ENCODE data around the gene CCDC146.

The CCDC146 gene

DNA sequence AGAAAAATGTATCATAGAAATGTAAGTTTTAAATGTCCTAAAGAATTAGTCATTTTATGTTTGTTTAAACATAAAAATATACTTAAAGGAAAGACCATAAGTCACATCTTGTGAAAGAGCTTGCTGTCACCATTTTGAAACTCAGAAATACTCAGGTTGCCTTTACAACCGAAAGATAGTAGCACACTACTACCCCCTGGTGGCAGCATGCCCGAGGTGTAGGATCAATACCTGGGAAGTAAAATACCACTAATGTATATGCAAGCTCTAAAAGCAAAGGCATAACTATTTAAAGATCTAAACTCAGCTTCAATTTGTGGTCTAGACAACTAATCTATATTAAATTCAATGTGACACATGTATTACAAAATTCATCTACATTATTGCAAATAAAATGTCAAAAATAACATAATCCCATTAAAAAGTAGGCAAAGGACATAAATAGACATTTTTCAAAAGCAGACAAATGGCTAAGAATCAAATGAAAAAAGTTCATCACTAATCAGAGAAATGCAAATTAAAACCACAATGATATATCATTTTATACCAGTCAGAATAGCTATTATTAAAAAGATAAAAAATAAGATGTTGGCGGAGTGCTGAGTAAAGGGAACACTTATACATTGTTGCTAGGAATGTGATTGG lies 124.9 kb downstream of the CCDC146 start:
- no peak for DNase-seq

DNA sequence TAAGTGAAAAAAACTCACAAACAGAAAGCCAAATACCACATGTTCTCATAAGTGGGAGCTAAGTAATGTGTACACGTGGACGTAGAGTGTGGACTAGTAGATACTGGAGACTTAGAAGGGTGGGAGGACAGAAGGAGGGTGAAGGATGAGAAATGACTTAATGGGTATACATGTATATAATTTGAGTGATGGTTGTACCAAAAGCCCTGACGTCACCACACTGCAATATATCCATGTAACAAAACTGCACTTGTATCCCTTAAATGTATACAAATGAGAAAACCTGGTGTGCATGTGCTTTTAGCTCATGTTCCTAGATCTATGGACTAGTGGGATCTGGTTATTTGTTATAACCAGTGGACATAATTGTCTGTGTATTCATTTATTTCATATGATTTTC lies 125.7 kb downstream of the CCDC146 start:
- no peak for DNase-seq

- DNase-seq: no peak
These were observed 130.1 kb downstream of the CCDC146 start for GRCh38 chr7:77252506-77252905.

DNA sequence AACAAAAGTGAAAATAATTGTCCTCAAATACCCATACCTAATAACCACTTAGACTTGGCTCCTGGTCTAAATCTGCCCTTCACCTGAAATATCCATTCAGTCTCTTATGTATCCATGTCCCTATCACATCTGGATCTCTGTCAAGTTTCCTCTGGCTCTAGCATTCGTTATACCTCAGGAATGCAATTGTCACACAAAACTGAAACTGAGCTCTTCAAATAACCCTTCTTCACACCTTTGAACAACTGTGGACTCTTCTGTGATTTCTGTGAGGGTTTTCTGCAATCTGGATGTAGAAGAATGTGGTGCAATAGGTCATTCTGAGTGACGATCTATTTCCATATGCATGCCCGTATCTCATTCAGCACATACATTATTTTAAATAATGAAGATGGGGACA lies 130.7 kb downstream of the CCDC146 start:
- DNase-seq: no peak

GRCh38 chr7:77254429-77254828 lies 132.0 kb downstream of the CCDC146 start:
- no peak for DNase-seq

GRCh38 chr7:77254915-77255314 lies 132.5 kb downstream of the CCDC146 start:
- no peak for DNase-seq

DNA sequence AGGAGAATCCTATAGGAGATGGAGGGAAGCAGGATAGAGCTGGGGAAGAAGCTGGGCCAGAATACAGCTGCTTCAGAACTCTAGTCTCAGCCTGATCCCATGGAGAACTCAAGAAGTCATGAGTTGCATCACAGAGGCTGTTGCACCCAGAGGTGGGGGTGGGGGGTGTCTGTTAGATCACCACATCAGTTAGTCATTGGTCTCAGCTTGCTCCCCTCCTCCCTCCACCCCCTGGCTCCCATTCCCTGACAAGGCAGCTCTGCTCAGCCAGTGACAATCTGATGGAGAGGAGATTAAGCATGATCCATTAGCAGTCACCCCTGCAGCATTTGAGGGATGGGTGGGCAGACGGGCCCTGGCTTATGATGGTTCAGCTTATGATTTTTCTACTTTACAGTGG lies 135.6 kb downstream of the CCDC146 start:
- DNase-seq: no peak

DNA sequence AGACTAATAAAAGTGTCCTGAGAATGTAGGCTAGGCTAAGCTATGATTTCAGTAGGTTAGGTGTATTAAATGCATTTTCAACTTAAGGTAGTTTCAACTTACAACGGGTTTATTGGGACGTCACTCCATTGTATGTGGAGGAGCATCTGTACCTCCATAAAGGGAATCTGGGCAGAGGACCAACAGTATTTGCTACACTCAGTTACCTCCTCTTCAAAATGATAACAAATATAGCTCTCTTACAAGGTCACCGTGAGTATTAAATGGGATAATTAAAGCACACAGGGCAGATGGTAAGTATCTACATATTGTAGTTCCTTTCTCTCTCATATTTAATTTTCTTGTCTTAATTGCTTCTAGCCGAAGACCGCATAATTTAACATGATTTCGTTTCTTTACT lies 136.2 kb downstream of the CCDC146 start:
- no peak for DNase-seq

- DNase-seq: no peak
These were observed 139.9 kb downstream of the CCDC146 start for GRCh38 chr7:77262316-77262715.

- no peak for DNase-seq
These were observed 143.3 kb downstream of the CCDC146 start for GRCh38 chr7:77265666-77266065.

DNA sequence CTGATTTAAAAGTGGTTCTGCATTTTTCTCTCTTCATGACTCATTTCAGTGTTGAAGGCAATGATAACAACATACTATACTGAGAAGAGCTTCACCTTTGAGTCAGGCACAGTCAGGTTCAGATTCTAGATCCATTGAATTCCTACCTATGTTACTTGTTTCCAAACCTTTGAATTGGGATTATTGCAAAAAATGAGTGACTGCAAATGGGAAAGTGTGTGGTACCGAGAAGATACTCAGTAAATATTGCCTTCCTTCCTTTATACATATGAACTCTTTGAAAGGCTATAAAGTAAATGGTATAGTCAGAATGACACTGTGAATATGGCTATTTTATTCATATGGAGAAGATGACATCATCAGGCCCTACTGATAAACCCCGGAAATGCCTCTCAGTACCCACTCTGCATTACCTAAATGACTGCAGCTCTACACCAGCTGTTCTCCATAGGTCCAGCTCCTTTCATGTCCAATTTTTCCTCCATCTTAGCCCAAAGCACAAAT lies 143.9 kb downstream of the CCDC146 start:
- DNase-seq: peak; percentile 70

DNA sequence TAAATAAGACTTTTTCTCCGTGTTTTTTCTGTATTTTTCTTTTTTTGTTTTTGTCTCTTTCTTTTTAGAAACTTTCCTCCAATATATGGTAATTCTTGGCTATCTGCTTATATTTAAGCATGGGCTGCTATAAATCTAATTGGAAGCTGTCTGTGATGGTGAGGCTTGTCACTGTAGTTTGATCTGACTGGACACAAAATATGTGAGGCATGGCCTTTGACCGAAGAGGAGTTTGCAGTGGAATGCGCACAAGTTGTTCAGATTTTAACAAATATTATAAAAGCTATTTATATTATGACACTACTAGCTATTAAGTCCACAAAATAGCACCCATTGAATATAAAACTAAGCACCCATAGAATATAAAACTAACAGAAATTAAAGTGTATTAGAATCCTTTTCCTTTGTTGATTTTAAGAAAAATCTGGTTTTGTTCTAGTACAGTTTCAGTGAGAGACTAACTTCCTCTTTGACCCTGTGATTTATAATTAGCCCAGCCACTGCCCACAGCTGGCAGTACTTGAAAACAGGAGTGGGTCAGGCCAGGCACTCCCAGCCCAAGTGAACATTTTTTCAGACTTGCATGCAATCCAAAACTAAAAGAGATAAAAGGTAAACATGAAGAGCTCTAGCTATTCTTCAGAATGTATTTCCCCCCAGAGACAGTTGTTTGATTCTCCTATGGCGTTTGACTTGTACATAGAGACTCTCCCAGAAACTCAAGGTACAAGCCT lies 147.1 kb downstream of the CCDC146 start:
- DNase-seq: no peak

DNA sequence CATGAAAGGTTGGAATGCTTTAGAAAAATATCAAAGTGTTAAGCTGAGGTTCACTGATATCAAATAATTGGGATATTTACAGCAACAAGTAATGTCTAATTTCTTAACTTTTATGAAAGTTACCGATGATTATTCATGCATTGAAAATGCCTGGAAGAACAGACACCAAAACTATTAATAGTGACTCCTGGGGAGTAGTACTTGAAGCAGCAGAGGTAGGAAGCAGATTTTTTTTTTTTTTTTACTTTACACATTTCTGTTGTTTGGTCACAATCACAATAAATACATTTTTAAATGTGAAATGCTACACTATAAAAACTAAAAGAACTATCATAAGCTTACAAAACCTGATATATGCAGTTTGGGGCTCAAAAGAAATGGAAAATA lies 147.7 kb downstream of the CCDC146 start:
- DNase-seq: no peak

GRCh38 chr7:77271766-77272165 lies 149.4 kb downstream of the CCDC146 start:
- DNase-seq: no peak

DNA sequence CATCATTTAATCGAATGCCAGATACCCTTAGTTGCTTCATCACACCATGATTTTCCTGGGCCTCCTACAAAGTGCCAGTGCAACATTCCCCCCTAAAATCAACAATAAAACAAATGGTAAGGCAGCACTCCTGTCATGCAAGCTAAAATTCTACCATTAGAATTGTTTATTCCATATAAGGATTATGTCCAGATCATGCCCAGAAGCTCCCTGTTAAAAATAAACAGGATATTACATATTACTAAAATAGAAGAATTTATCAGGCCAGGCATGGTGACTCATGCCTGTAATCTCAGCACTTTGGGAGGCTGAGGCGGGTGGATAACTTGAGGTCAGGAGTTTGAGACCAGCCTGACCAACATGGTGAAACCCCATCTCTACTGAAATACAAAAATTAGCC lies 153.2 kb downstream of the CCDC146 start:
- peak; percentile 56 for DNase-seq

DNA sequence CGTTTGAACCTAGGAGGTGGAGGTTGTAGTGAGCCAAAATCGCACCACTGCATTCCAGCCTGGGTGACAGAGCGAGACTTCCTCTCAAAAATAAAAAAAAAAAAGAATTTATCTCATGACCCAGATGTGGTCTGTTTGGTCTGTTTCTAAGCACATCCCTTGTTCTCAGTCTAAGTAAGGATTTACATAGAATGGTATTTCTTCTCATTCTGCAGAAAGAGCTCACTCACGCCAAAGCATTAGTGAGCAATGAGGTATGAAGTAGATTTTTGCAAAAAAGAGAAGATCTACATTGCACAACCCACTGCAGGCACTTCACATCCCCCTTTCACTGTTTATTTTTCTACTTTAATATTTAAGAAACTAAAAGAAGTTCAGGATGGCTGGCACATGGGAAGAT lies 153.7 kb downstream of the CCDC146 start:
- no peak for DNase-seq

GRCh38 chr7:77281780-77282478 lies 159.5 kb downstream of the CCDC146 start:
- DNase-seq: no peak

GRCh38 chr7:77282897-77283296 lies 160.5 kb downstream of the CCDC146 start:
- DNase-seq: no peak

DNA sequence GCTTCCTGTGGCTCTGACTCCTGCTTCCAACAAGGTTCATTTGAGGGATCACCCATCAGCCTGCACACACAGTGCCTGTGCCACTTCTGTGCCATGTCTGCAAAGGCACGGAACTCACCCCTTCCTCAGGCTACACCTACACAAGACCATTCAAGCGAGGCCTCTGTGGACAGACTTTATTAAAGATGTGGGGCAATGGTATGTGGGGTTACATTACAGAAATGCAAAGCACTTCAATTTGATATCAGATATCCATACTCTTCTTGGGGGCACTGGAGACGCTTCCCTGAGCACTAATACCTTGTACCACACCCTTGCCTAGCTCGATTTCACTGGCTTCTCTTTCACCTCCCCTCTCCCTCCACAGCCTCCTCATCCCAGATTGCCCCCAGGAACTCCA lies 161.6 kb downstream of the CCDC146 start:
- no peak for DNase-seq

DNA sequence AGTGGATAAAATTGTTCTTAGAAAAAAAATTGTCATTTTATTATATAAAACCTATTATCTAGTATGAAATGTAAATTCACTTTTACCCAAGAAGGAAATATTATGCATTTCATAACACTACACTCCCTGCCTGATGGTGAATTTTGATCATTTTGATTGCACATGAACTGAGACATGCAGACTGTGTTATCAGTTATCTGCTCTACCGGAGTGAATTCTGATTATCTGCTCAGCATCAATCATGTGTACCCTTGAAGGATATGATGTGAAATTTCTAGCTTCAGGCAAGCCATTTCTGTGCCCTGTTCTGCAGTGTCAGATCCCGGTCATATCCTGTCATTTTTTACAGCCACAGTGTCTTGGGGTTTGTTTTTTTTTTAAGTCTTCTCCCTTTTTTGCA lies 162.2 kb downstream of the CCDC146 start:
- DNase-seq: no peak

GRCh38 chr7:77288676-77289320 lies 166.4 kb downstream of the CCDC146 start:
- DNase-seq: no peak

DNA sequence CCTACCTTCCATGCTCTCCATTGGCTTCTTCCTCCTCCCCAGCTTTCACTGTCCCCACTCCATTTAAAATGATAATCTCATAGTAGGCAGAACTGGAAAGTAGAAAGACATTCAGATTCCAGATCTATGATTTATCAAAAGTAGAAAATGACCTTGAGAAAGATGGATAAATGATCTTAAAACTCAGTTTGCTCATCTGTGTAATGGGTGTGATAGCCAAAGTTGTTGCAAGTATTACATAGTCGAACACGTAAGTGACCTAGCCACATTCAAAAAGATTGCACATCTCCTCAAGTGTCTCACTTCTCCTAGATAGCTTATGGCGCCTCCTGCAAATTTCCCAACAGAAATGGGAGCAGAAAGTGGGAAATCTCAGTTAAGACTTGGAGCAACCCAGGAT lies 167.0 kb downstream of the CCDC146 start:
- no peak for DNase-seq

GRCh38 chr7:77290425-77290824 lies 168.0 kb downstream of the CCDC146 start:
- DNase-seq: no peak

DNA sequence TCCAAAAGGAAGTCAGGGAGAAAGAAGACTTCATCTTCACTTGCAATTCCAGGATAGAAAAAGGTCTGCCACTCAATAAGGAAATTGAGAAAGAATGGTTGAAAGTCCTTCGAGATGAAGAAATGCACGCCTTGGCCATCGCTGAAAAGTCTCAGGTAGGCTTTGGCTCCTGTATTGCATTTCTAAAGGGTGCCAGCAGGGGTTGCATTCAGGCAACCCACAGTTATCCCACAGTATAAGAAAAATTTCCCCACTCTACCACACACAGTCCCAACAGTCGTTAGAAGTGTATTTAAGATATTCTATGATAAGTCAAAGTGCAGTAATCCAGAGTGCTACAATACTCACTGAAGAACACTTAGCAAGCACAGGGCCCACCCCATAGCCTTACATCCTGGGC lies 170.6 kb downstream of the CCDC146 start:
- DNase-seq: no peak
